Measurements from ENCODE around the gene GPT2.
"Not testable (repeated sequence)": the region's sequence is repeated elsewhere in the genome, so short reads cannot be mapped to it uniquely, and the experiment has no call there.

The GPT2 gene

GRCh38 chr16:46862555-46863447 is 21.4 kb upstream of the GPT2 start:
- DNase-seq (ENCODE audit: low read depth in 2 of 2) = no peak

DNA sequence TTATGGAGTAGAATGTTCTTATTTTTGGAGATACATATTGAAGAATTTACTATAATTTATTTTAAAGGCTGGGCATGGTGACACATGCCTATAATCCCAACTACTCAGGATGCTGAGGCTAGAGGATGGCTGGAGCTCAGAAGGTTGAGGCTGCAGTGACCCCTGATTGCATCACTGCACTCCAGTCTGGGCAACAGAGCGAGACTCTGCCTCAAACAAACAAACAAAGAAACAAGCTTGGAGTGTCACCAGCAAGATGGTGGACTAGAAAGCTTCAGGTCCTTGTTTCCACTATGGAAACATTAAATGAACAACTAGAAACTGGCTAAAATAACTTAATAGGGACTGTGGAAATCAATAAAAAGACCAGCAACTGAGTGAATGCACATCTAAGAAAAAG is 17.9 kb upstream of the GPT2 start:
- no peak for DNase-seq (ENCODE audit: low read depth in 2 of 2)

DNA sequence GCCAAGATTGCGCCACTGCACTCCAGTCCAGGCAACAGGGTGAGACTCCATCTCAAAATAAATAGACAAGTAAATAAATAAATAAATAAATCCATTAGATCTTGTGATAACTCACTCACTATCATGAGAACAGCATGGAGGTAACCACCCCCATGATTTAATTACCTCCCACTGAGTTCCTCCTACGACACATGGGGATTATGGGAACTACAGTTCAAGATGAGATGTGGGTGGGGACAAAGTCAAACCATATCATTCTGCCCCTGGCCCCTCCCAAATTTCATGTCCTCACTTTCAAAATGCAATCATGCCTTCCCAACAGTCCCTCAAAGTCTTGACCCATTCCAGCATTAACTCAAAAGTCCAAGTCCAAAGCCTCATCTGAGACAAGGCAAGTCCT is 16.7 kb upstream of the GPT2 start:
- not testable (repeated sequence) for DNase-seq (ENCODE audit: low read depth in 2 of 2)

GRCh38 chr16:46868891-46869290 is 15.3 kb upstream of the GPT2 start:
- not testable (repeated sequence) for DNase-seq (ENCODE audit: low read depth in 2 of 2)

DNA sequence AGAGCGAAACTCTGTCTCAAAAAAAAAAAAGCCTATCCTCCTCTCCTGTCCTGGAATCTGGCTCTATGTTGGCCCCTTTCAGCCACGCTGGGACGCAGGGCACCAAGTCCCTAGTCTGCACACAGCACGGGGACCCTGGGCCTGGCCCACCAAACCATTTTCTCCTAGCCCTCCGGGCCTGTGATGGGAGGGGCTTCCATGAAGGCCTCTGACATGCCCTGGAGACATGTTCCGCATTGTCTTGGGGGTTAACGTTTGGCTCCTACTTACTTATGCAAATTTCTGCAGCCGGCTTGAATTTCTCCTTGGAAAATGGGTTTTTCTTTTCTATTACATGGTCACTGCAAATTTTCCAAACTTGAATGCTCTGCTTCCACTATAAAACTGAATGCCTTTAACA is 12.6 kb upstream of the GPT2 start:
- no peak for DNase-seq (ENCODE audit: low read depth in 2 of 2)

GRCh38 chr16:46873201-46873600 is 11.0 kb upstream of the GPT2 start:
- DNase-seq (ENCODE audit: low read depth in 2 of 2) = no peak

DNA sequence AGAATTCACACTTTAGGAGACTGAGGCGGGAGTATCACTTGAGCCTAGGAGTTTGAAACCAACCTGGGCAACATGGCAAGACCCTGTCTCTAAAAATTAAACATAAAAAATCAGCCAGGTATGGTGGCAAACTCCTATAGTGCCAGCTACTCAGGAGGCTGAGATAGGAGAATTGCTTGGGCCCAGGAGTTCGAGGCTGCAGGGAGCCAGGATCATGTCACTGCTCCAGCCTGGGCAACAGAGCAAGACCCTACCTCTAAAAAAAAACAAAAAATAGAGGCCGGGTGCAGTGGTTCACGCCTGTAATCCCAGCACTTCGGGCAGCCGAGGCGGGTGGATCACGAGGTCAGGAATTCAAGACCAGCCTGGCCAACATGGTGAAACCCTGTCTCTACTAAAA is 8.9 kb upstream of the GPT2 start:
- no peak for DNase-seq (ENCODE audit: low read depth in 2 of 2)

DNA sequence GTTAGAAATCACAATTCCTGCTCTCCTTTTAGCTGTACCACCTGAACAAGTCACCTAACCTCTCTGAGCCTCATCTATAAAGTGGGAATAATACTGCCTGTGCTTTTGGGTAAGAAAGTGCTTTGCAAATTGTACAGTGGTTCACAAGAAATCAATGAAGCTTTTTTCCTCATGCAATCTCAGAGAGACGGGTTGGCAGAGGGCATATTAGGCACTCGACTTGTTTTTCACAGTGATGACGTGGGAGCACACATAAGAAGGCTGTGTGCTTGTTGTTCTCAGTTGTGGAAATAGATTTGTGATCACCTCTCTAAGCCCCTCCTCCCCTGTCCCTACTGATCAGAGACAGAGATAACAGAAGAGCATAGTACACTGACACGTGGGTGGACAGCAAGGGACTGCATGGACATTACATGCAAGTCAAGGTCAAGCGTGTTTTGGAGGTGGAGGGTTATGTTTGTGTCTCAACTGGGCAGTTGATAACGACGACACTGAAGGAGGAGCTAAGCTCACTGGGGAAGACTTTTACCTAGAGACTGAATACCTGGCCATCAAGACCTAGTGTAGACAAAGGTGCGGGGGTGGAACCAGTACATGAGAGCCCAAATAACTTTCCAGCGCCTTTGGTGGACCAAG is 1.7 kb upstream of the GPT2 start:
- no peak for DNase-seq (ENCODE audit: low read depth in 2 of 2)

- DNase-seq (ENCODE audit: low read depth in 2 of 2) = no peak
Observed at GRCh38 chr16:46882940-46883307, 1.2 kb upstream of the GPT2 start.

DNA sequence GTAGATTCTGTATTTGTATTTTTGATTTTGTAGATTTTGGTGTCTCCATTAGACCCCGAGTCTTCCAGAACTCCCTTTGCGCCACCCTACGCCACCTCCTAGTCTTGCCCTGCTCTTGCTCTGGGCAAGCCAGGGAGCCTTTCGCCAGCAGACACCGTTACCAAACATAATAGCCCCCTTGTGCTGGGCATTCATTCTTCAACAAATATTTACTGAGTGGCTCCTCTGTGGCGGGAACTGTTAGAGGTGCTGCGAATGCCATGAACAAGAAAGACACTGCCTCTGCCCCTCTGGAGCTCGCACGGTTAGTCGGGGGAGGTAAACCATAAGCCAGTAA is 841 bp upstream of the GPT2 start:
- no peak for DNase-seq (ENCODE audit: low read depth in 2 of 2)

DNA sequence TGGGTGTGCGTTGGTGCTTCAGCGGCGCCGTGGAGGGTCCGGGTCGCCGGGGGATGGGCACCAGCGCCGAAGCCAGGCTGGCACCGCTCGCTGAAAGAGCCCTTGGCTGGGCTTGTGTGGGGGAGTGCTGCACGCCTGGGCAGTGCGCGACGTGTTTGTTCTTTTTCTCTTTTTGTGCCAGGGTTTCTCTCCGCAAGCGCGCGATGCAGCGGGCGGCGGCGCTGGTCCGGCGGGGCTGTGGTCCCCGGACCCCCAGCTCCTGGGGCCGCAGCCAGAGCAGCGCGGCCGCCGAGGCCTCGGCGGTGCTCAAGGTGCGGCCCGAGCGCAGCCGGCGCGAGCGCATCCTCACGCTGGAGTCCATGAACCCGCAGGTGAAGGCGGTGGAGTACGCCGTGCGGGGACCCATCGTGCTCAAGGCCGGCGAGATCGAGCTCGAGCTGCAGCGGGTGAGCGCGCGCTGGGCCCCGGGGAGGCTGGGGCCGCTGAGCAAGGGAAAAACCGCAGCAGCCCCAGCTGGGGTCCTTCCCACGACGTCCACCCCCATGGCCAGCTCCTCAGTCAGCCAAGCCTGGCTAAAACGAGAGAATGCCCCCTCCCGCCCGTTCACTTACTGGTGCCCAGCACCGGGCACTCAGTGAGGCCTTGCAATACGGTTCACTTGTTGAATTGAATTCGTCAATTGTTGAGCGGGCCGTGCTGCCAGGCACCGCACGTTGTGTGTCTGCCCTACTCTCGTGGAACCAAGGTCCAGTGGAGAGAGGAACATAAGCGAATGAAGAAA is 541 bp downstream of the GPT2 start:
- DNase-seq (ENCODE audit: low read depth in 2 of 2) = no peak

GRCh38 chr16:46885960-46886763 is 2.0 kb downstream of the GPT2 start:
- no peak for DNase-seq (ENCODE audit: low read depth in 2 of 2)

DNA sequence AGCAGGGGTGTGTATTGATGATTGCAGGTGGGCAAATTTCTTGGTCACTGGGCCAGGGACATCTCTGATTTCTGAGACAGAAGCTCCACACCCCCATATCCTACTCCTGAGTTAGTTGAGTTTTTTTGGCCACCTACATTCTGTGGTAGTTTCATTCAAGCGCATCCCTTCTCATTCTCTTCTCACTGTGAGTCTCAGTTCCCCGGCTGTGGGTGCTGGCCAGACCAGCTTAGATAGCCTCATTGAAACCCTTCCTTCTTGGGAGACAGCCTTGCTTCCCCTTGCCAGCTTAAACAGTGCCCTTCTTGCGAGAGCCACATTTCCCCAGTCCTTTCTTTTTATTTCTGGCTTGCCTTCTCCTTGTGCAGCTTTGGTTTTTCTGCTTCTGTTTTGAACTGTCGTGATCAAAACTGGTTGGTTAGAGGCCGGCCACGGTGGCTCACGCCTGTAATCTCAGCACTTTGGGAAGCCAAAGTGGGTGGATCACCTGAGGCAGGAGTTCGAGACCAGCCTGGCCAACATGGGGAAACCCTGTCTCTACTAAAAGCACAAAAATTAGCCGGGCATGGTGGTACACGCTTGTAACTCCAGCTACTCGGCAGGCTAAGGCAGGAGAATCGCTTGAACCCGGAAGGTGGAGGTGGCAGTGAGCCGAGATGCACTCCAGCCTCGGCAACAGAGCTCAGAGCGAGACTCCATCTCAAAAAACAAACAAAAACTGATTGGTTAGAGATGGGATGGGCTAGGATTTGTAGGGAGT is 2.8 kb downstream of the GPT2 start:
- no peak for DNase-seq (ENCODE audit: low read depth in 2 of 2)

DNA sequence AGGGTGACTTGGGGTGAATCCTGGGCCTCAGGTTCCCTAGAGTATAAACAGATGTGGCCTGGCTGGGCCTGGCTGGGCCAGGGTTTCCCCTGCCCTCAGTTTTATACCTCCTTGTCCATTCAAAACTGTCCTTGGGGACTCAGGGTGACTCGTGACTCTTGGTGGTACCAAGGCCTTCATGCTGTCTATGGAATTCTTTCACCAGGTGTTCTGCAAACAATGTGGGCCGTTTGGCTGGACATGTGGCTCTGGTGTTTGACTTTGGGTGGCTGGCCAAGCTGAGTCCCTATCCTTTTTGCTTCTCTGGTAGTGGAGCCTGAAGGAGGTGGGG is 3.3 kb downstream of the GPT2 start:
- no peak for DNase-seq (ENCODE audit: low read depth in 2 of 2)

DNA sequence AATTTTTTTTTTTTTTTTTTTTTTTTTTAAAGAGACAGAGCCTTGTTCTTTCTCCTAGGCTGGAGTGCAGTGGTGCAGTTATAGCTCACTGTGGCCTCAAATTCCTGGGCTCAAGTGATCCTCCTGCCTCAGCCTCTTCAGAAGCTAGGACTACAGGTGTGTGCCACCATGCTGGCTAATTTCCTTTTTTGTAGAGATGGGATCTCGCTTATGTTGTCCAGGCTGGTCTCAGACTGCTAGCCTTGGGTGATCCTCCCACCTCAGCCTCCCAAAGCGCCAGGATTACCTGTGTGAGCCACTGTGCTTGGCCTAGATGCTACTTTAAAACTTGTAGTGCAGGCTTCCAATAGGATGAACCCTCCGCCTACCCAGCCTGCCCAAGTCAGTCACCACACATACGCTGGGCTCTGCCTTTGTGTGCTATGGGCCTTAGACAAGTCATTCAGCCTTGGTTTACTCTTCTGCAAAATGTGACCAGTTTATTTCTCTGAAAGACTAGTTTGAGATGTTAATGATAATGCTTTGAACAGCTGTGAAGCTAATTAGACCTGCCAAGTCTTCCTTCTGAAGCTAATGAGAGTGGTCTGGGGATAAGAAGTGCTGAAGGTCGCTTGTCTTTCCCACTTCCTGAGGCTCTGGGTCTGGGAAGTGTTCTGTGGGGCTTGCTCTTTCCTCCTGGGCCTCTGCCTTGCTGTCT is 5.2 kb downstream of the GPT2 start:
- DNase-seq (ENCODE audit: low read depth in 2 of 2) = no peak

GRCh38 chr16:46889942-46890300 is 5.8 kb downstream of the GPT2 start:
- no peak for DNase-seq (ENCODE audit: low read depth in 2 of 2)

GRCh38 chr16:46891910-46892309 is 7.7 kb downstream of the GPT2 start:
- no peak for DNase-seq (ENCODE audit: low read depth in 2 of 2)

- DNase-seq (ENCODE audit: low read depth in 2 of 2) = no peak
Observed at GRCh38 chr16:46894036-46894672, 10.0 kb downstream of the GPT2 start.

GRCh38 chr16:46895399-46896313 is 11.5 kb downstream of the GPT2 start:
- DNase-seq (ENCODE audit: low read depth in 2 of 2) = no peak
